HG03558 (cell line): Measurements from ENCODE around the gene GRM7.

Source experiments
- ATAC-seq: cut with Tn5 transposase; IDR thresholded peaks from one replicate; pipeline ENCODE4 v1.9.1; 2021; ENCODE audit warnings: moderate number of reproducible peaks; ENCODE audit not compliant: unreplicated experiment; ENCODE audit errors: extremely low read depth

Gene GRM7

GRCh38 chr3:7209098-7209497, 348.2 kb downstream of the GRM7 start:
- ATAC-seq = no peak

- ATAC-seq = no peak
Measured at GRCh38 chr3:7211740-7212139, 350.8 kb downstream of the GRM7 start.

- no peak for ATAC-seq
Measured at GRCh38 chr3:7215706-7216105, 354.8 kb downstream of the GRM7 start.

GRCh38 chr3:7226393-7226792, 365.5 kb downstream of the GRM7 start:
- no peak for ATAC-seq

GRCh38 chr3:7238565-7239295, 377.8 kb downstream of the GRM7 start:
- ATAC-seq = no peak

- no peak for ATAC-seq
Measured at GRCh38 chr3:7241584-7242302, 380.8 kb downstream of the GRM7 start.

- no peak for ATAC-seq
Measured at GRCh38 chr3:7242303-7242635, 381.4 kb downstream of the GRM7 start.

GRCh38 chr3:7249493-7250076, 388.7 kb downstream of the GRM7 start:
- ATAC-seq = no peak

GRCh38 chr3:7254251-7254650, 393.3 kb downstream of the GRM7 start:
- ATAC-seq = no peak

GRCh38 chr3:7260975-7261374, 400.1 kb downstream of the GRM7 start:
- no peak for ATAC-seq

GRCh38 chr3:7263347-7264195, 402.7 kb downstream of the GRM7 start:
- no peak for ATAC-seq

- no peak for ATAC-seq
Measured at GRCh38 chr3:7264196-7264526, 403.2 kb downstream of the GRM7 start.

GRCh38 chr3:7265736-7266135, 404.8 kb downstream of the GRM7 start:
- ATAC-seq = no peak

GRCh38 chr3:7266551-7266950, 405.6 kb downstream of the GRM7 start:
- ATAC-seq = no peak

GRCh38 chr3:7270731-7271130, 409.8 kb downstream of the GRM7 start:
- no peak for ATAC-seq

GRCh38 chr3:7271631-7272030, 410.7 kb downstream of the GRM7 start:
- ATAC-seq = no peak

- no peak for ATAC-seq
Measured at GRCh38 chr3:7272203-7272602, 411.3 kb downstream of the GRM7 start.

- no peak for ATAC-seq
Measured at GRCh38 chr3:7275396-7275795, 414.5 kb downstream of the GRM7 start.

GRCh38 chr3:7280318-7280717, 419.4 kb downstream of the GRM7 start:
- ATAC-seq = no peak

- no peak for ATAC-seq
Measured at GRCh38 chr3:7282988-7283387, 422.1 kb downstream of the GRM7 start.

- no peak for ATAC-seq
Measured at GRCh38 chr3:7285505-7285904, 424.6 kb downstream of the GRM7 start.
